Measurements from ENCODE around the gene CA7.

GRCh38 chr16:66898207-66898606, 54.0 kb downstream of the CA7 start:
- TF ChIP-seq POLR2A (IDR thresholded peaks at IDR 0.05; ENCODE audit: low read length) (no peak), GATA1 (IDR thresholded peaks at IDR 0.05; ENCODE audit: low read depth, low read length) (no peak)

Measured in erythroblast (primary cell).